GM20000 (cell line): ENCODE measurements around the gene TSR2.
"Not testable (repeated sequence)": the region's sequence is repeated elsewhere in the genome, so short reads cannot be mapped to it uniquely, and the experiment has no call there.

Experiments used
- DNase-seq: peaks from one replicate; pipeline ENCODE4 v3.0.0; 2012; ENCODE audit warnings: low spot score
- TF ChIP-seq, protein P1 (sequence below): IDR thresholded peaks from 2 replicates; pipeline ENCODE4 v1.5.1; 2012; ENCODE audit warnings: mild to moderate bottlenecking, control low read depth; ENCODE audit errors: extremely low read depth, missing control alignments

TSR2 gene

DNA sequence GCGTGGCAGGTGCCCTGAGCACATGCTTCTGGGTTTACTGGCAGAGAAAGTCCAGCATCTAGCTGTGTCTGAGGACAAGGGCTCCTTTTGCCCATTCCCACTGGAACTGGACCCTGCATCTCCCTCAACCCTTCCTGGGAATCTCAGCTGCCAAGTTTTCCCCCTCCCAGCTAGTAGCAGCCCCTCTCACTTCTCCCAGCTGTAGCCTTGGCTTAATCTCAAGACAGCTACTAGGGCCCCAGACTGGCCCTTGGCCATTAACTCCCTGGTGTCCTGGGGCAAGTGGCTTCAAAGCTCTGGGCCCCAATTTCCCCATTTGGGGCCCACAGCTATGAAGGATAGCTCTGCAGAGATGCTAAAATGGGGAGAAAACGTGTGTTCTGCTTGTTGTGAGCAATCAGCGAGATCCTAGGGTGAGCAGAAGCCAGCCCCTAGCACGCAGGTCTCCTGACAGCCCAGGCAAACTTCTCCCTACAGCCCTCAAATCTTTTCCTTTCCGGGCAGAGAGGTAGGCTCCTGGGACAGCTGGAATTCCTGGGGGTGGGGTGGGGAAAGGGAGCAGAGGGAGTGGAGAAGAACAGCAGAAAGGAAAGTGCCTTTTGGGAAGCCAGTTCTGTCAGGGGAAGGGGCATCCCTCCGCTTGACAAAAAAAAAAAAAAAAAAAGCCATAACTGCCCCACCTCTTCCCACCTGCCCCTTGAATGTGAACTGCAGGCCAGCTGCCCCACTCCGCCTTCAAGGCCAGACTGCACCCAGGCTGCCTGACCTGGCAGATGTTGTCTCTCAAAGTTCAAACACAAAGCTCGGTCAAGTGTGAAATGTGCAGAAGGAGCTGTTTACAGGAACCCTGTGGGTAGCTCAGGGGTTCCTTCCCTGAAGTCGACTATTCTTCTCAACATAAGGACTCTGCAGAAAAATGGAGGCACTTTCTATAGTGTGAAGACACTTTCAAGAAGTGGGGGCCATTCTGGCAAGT lies 39.2 kb downstream of the TSR2 start:
- TF ChIP-seq, protein P1, sequence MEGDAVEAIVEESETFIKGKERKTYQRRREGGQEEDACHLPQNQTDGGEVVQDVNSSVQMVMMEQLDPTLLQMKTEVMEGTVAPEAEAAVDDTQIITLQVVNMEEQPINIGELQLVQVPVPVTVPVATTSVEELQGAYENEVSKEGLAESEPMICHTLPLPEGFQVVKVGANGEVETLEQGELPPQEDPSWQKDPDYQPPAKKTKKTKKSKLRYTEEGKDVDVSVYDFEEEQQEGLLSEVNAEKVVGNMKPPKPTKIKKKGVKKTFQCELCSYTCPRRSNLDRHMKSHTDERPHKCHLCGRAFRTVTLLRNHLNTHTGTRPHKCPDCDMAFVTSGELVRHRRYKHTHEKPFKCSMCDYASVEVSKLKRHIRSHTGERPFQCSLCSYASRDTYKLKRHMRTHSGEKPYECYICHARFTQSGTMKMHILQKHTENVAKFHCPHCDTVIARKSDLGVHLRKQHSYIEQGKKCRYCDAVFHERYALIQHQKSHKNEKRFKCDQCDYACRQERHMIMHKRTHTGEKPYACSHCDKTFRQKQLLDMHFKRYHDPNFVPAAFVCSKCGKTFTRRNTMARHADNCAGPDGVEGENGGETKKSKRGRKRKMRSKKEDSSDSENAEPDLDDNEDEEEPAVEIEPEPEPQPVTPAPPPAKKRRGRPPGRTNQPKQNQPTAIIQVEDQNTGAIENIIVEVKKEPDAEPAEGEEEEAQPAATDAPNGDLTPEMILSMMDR: no peak
- DNase-seq: no peak

DNA sequence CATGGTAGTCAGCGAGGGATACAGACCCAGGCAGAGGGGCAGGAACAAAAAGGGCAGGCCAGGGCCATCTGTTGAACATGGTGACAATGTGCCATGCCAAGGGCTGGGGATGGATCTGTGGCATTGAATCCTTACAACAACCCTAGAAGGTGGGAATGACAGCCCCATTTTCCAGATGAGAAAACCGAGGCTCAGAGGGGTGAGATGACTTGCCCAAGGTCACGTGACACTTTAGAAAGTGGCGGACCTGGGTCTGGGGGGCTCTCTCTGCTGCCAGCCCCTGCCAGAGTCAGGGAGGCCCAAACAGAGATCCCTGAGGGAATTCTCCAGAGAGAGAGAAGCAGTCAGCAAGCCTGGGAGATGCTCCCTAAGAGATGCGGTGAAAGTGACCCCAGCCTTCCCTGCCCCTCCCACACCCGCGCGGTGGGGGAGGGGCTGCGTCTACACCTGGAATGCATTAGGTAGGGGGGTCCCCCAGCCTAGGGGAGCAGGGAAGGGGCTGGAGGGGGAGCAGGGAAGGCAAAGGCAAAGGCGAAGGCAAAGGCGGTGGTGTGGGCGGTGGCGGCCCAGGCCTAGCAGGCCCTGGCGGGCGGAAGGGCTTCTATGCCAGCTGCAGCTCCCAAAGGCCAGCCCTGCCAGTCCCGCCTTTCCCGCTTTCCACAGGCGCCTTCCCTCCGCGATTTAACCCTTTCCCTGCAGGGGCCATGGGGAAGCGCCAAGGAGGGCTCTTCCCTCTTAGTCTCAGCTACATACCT lies 42.8 kb downstream of the TSR2 start:
- no peak for DNase-seq
- TF ChIP-seq, protein P1: no peak

DNA sequence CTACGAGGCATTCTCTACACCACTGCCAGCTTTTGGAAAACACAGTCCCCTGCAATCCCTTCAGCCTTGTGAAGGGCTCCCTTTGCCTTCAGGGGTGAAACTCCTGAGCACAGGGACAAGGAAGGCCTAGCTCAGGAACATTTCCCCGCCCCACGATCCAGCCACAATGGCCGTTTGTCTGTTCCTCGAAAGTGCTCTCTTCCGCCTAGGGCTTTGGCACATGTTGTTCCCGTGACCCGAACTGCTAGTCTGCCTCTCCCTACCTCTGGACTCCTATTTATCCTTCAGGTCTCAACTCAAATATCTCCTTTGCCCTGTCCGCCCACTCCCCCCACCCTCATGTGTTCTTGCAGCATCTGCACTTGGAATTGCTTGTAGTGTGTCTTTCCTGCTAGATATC lies 43.7 kb downstream of the TSR2 start:
- no peak for DNase-seq
- TF ChIP-seq, protein P1: no peak

- DNase-seq: no peak
- TF ChIP-seq, protein P1: no peak
Observed at GRCh38 chrX:54484666-54485065, 44.5 kb downstream of the TSR2 start.

- DNase-seq: not testable (repeated sequence)
Observed at GRCh38 chrX:54489819-54490218, 49.6 kb downstream of the TSR2 start.

- TF ChIP-seq, protein P1: no peak
- DNase-seq: no peak
Observed at GRCh38 chrX:54492340-54492739, 52.1 kb downstream of the TSR2 start.

GRCh38 chrX:54494166-54494988 lies 54.2 kb downstream of the TSR2 start:
- TF ChIP-seq, protein P1: no peak
- DNase-seq: no peak
